NCI-H187 (cell line): ENCODE results near the gene GPR119.
A peak's percentile ranks its signal among the peaks of the same experiment; 100 is the strongest.
"Not testable (repeated sequence)": the region's sequence is repeated elsewhere in the genome, so short reads cannot be mapped to it uniquely, and the experiment has no call there.

Experiments
- DNase-seq, 2 experiments: peaks; one replicate each; lab custom pipeline; 2025; lab: John Stamatoyannopoulos, UW

Gene GPR119

DNA sequence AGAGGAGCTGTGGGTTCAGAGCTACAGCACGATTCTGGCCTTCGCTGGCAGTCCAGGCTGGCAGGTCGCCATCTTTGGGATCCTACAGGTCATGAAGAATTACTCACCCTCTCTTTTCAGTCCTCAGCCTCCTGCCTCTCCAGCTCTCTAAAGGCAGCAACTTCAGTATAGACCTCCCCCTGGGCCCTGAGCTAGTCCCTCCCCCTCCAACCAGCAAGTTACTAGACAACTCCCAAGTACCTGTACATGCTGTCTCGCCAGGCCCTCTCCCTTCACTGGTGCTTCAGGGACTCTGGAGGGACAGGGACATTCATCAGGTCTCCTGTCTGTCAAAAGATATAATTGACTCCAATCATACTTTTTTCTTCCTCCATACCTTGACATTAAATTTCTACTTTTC is at the start of gene GPR119:
Gene GPR119, minus strand, starts transcription at position 155 of the 400 bp plus-strand sequence. CDS start 227 bp downstream, outside the sequence.
- DNase-seq: no peak

DNA sequence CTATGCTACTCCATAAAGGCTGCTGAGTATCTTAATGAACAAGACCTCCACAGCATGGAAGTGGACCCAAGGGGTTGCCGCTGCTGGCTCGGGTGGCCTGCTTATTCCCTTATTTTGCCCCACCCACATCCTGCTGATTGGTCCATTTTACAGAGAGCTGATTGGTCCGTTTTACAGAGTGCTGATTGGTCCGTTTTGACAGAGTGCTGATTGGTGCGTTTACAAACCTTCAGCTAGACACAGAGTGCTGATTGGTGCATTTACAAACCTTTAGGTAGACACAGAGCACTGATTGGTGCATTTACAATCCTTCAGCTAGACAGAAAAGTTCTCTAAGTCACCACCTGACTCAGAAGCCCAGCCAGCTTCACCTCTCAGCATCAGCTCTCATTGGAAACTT is 43.8 kb upstream of the GPR119 start:
- DNase-seq: not testable (repeated sequence)

DNA sequence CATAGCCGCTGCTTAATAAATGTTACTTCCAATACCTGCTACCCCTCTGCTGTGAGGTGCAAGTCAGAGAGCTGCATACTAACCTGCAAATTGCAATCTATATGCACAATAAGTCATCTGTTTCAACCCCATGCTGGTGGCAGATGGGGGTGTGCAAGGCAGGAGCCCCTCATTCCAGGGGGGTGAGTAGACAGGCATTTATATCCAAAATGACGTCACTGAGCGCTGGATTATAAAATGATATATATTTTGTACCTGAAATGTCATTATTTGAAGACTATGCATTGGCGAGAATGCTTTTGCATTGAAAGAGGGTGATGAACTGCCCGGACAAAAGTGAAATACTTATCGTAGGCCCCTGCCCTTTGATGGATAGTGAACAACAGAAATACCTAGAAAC is 41.1 kb upstream of the GPR119 start:
- DNase-seq: no peak

DNA sequence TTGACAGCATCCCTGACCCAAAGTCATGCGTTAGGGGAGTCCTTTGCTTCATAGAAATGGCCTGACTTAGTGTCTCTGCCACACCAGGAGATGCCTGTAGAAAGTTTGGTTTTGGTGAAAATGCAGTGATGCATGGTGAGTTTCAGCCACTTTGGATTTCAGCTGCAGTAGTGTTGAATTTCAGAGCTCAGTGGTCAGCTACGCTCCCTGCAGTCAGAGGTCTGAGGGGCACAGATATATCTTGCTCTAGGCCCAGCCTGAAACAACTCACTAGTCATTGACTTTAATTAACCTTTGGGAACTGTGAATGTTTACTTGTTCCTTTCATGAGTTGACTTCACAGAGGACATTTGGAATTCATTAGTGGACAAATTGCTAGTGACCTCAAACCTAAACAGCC is 33.8 kb upstream of the GPR119 start:
- DNase-seq: no peak

DNA sequence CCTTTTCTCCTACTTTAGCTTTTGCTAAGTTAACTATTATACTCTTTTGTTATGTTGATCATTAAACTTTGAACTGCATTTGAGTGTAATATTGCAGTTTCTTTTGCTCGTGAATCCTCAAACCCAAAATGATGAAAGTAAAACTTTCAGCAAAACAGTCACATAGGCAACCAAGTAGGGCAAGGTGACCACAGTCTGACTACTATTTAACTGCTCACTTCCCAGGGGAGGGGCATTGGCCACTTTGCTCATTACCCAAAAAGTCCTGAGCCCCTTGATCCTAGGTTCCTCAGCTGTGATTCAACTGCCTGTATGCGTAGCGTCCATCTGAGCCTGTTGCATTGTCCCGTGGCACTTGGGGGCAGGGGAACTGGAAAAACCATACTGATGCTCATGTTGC is 33.3 kb upstream of the GPR119 start:
- DNase-seq: no peak

DNA sequence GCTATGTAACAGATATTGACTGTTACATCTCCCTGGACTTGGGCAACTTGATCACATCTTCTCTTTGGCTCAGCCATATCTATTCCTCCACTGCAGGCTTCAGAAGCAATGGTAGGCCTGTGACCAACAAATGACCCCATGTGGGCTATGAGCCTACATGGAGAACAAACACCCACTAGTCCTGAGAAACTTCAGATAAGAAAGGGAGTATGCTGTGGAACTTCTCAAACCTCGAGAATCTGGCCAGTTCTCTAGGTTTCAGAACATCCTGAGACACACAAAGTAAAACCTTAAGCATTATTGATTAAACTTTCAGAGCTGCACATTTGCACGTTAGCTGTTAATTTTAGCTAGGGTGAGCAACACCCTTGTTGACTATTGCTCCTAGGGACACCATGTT is 32.6 kb upstream of the GPR119 start:
- DNase-seq: no peak

DNA sequence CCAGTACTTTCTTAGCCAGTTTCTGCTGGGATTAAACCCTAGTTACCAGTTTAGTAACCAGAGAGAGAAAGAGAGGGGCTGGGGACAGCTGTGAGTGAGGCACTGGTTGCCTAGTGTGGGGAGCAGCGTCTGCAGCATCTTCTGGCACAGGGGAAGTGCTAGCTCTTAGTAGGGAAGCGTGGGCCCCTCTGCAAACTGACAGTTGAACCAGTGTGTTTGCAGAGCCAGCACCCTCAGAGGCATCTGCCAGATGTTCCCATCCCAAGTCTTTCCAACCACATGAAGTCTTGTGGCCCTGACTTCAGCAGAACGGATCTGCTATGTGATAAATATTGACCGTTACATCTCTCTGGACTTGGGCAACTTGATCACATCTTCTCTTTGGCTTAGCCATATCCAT is 31.3 kb upstream of the GPR119 start:
- no peak for DNase-seq

DNA sequence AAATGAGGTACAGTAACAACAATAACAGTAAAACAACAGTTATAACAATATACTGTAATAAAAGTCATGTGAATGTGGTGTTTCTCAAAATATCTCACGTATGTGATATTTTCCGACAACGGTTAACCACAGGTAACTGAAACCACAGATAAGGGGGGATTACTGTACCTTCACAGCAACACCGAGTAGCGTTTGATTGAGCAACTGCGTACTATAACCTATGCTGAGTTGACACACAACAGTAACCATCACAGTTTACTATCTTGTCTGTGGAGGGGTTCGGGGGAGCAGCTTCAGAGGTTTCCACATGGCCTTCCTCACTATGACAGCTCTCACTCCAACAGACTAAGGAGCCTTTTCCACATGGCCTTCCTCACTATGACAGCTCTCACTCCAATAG is 29.7 kb upstream of the GPR119 start:
- no peak for DNase-seq

DNA sequence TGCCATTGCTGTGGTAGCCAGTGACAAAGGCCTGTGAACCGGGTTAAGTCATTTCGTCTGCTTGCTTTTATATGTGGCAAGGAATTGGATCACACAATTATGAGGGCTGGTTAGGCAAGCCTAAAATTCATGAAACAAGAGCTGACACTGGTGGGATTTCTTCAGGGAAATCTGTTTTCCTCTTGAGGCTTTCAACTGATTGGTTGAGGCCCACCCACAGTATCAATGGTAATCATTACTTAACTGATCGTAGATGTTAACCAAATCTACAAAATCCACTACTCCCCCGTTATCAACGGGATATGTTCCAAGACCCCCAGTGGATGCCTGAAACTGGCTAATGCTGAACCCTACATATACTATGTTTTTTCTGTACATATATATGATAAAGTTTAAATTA is 29.3 kb upstream of the GPR119 start:
- DNase-seq: no peak

DNA sequence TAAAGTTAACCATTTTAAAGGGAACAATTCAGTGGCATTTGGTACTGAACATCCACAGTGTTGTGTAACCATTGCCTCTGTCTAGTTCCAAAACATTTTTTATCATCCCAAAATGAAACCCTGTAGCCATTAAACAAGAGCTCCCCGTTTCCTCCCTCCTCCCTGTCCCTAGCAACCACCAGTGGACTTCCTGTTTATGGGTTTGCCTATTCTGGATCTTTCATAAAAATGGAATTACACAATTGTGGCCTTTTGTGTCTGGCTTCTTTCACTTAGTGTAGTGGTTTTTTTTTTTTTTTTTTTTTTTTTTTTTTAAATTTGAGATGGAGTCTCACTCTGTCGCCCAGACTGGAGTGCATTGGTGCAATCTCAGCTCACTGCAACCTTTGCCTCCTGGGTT is 27.9 kb upstream of the GPR119 start:
- no peak for DNase-seq

DNA sequence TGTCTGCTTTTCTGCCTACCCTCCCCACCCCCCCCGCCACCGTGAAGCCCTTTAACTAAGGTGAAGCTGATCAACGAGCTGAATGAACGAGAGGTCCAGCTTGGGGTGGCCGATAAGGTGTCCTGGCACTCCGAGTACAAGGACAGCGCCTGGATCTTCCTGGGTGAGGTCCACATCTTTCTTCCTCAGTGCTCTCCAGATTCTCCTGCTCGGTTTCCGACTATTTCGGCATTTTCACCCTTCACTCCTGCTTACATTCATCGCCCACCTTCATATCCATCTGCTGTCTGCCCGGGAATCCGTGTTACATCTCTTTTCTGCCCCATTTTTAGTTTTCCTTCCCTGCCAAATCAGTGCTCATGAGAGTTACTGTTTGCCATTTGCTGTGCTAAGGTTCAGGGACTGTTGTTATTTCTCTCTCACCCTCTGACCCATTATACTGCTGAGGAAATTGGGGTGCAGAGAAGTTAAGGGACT is 16.8 kb upstream of the GPR119 start:
- no peak for DNase-seq

DNA sequence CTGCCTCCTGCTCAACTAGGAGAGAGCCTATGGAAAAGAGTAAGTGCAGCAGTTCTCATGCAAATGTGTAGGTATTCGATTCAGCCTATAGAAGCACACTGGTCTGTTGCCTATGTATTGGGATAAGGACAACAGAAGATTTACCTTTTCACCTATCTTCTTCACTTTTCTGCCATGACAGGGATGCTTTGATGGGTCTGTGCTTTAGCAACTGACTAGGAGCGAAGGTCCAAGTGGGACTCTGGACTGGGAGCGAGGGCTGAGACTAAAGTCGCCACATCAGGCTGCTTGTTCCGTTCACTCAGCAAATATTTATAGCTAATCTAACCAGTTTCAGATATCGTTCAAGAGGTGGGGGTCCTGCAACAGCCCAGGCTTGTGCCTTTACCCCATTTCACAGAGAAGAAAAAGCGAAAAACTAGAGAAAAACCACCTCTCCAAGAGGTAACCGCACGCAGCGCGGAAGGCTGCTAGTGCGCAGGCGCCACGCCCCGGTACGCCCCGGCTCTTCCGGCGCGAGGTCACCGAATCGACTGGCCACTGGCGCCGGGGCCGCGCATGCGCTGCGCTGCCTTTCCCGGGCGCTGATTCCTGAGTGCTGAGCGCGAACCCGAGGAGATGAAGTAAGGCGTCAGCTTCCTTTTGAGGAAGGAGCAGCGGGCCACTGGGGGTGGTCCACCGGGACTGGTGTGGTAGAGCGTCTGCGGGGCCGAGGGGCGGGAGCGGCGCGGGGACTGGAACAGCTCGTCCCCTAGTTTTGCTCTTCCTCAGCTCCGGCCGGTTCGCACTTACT is 16.1 kb upstream of the GPR119 start, which contains the start of gene RBMX2:
Gene RBMX2, plus strand, starts transcription at position 573 of the 793 bp plus-strand sequence. Its CDS starts 46 bp downstream, at position 619.
- DNase-seq: peak; percentile 71

DNA sequence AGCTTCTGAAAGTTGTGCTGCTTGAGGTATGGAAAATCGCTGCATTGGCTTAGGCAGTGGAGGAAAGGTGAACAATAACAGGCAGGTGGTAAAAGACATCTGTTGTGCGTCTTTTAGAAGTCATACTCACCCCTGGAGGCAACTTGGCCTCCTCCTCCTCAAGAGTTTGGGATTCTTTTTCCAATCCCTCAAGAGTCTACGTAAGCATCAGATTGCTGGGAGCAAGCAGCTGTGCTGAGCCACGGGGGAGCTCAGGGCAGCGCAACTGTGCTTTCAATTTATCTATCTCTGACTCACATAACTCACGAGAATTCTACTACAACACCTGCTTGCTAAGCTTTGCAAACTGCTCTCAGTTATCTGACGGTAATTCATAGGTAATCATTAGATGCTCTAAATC is 9.9 kb upstream of the GPR119 start:
- no peak for DNase-seq

DNA sequence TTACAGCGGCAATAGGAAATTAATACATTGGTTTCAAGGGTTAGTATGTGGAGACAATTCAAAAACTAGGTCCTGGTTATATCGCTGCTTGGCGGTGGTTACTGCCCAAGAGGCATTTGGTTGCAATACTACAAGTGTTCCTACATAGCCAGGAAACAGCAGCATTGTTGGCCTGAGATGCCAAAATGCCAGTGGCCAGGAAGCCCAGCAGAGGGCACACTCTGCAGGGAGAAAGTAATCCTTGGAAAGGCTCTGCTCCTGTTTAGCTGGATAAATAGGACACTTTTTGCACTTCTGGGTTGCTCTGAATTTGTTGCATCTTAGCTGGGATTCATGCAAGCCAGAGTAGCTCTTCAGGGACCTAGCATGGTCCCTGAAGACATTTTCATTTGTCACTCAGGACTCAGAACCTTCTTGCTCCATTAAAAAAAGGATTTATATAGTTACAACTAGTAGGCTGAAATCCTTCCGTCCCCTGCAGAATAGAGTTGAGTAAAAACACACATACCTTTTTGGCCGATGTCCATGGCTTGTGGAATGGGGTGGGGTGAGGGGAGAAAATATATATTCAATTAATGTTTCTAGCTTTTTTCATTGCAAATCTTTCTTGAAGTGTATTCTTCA is 8.1 kb upstream of the GPR119 start:
- DNase-seq: peak in 1 of 2 experiments; percentile 8

DNA sequence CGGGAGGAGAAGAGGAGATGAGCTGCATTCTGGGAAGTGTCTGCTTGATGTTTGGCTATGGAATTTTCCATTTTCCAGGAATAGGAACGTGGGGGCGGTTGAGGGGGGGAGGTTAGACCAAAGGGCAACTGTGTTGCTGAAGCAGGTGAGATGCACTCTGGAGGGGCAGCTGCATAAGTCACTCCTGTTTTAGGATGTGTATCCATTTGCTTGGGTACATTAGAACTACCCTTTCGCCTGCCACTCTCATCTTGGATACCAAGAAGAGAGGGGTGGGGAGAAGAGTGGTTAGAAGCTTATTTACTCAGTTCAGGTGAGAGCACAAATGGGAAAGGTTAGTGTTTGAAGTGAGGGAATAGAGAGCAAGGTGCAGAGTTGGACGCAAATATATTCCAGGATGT is 934 bp upstream of the GPR119 start:
- no peak for DNase-seq

DNA sequence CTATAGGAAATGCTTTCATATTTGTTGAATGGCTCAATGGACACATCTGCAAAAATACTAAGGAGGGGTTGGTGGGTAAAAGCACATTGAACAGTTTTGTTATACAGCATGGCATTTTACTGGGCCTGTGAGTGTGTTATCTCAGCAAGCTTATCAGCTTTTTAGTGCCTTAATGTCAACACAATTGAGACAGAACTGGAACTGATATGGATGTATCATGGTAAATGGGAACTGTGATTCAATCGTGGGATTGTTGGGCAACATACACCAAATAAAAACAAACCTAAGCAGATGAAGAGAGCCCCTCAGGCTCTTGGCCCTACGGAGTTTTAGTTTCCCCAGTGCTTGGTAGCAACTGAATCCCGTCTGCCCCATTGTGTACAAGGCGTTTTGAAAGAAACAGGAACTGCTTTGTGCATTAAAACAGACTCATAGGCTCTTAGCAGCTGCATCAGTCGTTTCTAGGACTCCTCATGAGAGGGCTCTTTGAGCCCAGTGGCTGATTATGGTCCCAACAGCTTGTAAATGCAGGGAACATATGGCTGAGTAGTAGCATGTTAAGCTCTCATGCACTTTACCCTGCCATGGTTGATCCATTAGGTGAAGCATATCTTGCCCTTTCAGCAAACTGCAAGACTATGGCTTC is 7.3 kb downstream of the GPR119 start:
- DNase-seq: no peak

DNA sequence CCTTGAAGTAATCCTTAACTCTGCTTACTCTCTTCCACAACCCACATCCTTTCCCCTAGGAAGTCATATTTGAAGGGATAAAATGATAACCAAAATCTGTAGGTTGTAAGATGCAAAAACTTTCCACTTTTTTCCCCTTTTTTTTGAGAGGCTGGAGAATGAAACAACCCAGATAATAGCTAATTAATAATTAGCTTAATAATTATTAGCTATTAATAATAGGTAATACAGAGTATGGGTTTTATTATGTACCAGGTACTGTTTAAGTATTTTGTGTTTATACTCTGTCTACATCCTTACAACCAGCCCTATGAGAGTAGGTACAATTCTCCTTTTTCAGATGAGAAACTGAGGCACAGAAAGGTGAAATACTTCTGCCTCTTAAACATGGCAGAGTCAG is 9.4 kb downstream of the GPR119 start:
- no peak for DNase-seq

DNA sequence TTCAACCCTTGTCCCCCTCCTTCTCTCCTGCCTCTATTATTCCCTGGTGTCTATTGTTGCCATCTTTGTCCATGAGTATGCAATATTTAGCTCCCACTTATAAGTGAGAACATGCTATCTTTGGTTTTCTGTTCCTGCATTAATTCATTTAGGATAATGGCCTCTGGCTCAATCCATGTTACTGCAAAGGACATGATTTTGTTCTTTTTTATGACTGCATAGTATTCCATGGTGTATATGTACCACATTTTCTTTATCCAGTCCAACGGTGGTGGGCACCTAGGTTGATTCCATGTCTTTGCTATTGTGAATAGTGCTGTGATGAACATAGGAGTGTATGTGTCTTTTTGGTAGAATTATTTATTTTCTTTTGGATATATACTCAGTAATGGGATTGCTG is 33.4 kb downstream of the GPR119 start:
- not testable (repeated sequence) for DNase-seq

DNA sequence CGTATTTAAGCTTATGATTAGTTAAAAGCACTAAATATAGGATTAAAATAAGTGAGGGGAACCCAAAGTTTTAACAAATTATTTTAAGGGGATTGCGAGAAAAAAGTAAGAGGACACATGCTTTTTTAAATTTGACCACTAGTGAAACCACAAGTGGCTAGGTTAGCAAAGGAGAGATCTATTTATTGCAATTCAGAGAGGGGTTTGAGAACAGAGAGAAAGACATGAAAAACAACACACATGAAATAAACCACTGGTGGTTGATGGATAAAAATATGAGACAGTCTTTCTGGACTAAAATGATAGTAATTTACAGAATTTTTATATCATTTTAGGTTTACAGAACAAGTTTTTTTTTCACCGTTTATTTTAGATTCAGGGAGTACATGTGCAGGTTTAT is 33.9 kb downstream of the GPR119 start:
- no peak for DNase-seq

DNA sequence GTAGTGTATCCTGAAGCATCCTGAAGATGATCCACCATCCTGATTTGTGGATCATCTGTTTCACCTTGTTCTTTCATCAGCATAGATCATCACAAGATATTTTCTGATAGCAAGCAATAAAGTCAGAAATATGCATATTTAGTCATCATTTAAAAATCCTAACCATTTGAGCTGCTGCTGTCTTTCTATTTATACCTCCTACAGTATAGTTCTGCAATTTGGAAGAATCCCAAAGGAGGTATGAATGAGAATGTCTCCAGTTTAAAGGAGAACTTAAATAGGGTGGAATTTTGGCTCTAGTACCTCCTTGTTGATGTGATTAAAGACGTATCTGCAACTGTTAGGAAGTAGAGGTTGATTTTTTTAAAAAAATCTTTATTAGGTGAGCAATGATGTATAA is 38.2 kb downstream of the GPR119 start:
- no peak for DNase-seq

DNA sequence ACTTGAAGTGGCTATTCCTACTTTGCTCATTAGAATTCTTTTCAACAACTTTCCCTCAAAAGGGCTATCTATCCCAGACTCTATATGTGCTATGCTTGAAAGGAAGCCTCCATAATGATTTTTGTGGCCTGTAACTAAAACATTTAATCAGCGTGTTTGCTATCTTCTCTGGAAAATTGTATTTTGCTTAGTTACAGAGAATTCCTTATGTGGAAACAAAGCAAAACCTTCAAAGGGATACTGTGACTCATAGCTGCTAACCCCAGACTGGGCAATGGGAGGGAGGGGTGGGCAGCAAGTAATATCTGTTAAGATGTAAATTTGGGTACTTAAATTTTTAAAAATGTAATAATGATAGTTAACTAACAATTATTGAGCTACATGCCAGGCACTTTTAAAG is 42.1 kb downstream of the GPR119 start:
- DNase-seq: no peak

DNA sequence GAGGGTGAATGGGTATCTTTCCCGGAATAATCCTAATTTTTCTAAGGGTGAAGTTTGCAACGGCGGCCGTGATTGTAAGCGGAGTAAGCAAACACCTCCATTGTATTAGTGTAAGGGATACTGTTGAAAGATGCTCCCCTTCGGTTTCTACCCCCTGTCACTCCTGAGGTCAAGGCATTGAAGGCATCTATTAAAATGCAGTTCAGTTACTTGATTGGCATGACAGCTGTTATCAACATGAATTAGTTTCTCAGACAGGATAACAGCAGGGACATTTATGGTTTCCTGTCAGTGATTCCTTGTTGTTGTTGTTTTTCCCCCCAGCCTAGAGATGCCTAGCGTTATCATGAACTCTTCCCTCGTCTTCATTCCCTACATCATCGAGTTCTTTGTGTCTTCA is 45.2 kb downstream of the GPR119 start:
- DNase-seq: no peak
